HepG2 (cell line): ENCODE results near the gene TBC1D20. TPM values are rescaled to one million over a fixed set of nuclear protein-coding genes. Genes with fewer than 3 reads are reported as not detected.

Experiments used
- IRX3 ChIP-seq: sonication (generic); formaldehyde crosslinking; IDR thresholded peaks from 2 replicates; pipeline ENCODE4 v1.8.1; 2023; ENCODE audit warnings: mild to moderate bottlenecking, low read depth, missing genetic modification reagents, borderline replicate concordance
- KAT2B ChIP-seq: fragments of 150-350 bp; IDR thresholded peaks from 2 replicates; pipeline ENCODE4 v1.6.1; 2014; ENCODE audit warnings: low read depth, low read length, borderline replicate concordance
- RBM39 ChIP-seq: fragments of 200-400 bp; formaldehyde crosslinking; IDR thresholded peaks from one replicate; pipeline ENCODE4 v1.6.1; 2018; ENCODE audit warnings: antibody characterized with exemption, mild to moderate bottlenecking, low read depth, low read length; ENCODE audit not compliant: poor library complexity, severe bottlenecking
- SIX4 ChIP-seq: sonication (generic); formaldehyde crosslinking; IDR thresholded peaks from 2 replicates; pipeline ENCODE4 v1.4.0; 2020; ENCODE audit warnings: missing genetic modification reagents
- SUZ12 ChIP-seq: fragments of 150-350 bp; IDR thresholded peaks from 2 replicates; pipeline ENCODE4 v1.6.1; 2014; ENCODE audit warnings: low read depth, low read length
- ZBTB26 ChIP-seq: IDR thresholded peaks from 2 replicates; pipeline ENCODE4 v1.6.1; 2016; ENCODE audit warnings: missing compliant biosample characterization, missing genetic modification reagents, borderline replicate concordance
- ZBTB46 ChIP-seq: sonication (generic); formaldehyde crosslinking; IDR thresholded peaks from 2 replicates; pipeline ENCODE4 v1.4.0; 2020; ENCODE audit warnings: mild to moderate bottlenecking, missing genetic modification reagents, borderline replicate concordance
- ZNF558 ChIP-seq: sonication (generic); formaldehyde crosslinking; IDR thresholded peaks from 2 replicates; pipeline ENCODE4 v1.9.0; 2022; ENCODE audit warnings: mild to moderate bottlenecking, missing genetic modification reagents, borderline replicate concordance
- ZNF619 ChIP-seq: sonication (generic); formaldehyde crosslinking; IDR thresholded peaks from 2 replicates; pipeline ENCODE4 v1.4.0; 2020; ENCODE audit warnings: mild to moderate bottlenecking, missing genetic modification reagents
- ZNF652 ChIP-seq: IDR thresholded peaks from 2 replicates; pipeline ENCODE4 v1.6.1; 2016; ENCODE audit warnings: low read depth, borderline replicate concordance
- ZNF660 ChIP-seq: sonication (generic); formaldehyde crosslinking; IDR thresholded peaks from 2 replicates; pipeline ENCODE4 v1.5.1; 2020; ENCODE audit warnings: mild to moderate bottlenecking, low read depth, missing genetic modification reagents, borderline replicate concordance
- ZNF740 ChIP-seq: sonication (generic); formaldehyde crosslinking; IDR thresholded peaks from 2 replicates; pipeline ENCODE4 v1.4.0; 2020; ENCODE audit warnings: missing genetic modification reagents
- ZNF777 ChIP-seq: sonication (generic); formaldehyde crosslinking; IDR thresholded peaks from 2 replicates; pipeline ENCODE4 v1.4.0; 2020; ENCODE audit warnings: missing genetic modification reagents
- ZNF782 ChIP-seq: sonication (generic); formaldehyde crosslinking; IDR thresholded peaks from 2 replicates; pipeline ENCODE4 v1.4.0; 2020; ENCODE audit warnings: missing genetic modification reagents, mild to moderate bottlenecking, borderline replicate concordance
- polyA plus RNA-seq, 8 experiments: library from polyadenylated mRNA; depleted of rRNA in 3 of 8; stranded (reverse) in 7 of 8; unstranded in 1 of 8; fragments of >200 nt; fragmentation: Illumina TruSeq in 4 of 8; extraction: Trizol in 4 of 8; gene quantifications; 2 replicates each; pipeline versions ENCODE4 v1.2.1 to v1.2.3, GENCODE V29; 2011 to 2016; ENCODE audit warnings: low read depth in 4 of 8, missing spikeins in 1 of 8, mixed read lengths in 1 of 8; ENCODE audit not compliant: insufficient read depth in 1 of 8
- total RNA-seq, 5 experiments: library from RNA; depleted of rRNA; stranded (reverse); fragments of >200 nt; fragmentation: Illumina TruSeq; extraction: Trizol; gene quantifications; 2 replicates each; pipeline ENCODE4 v1.2.3, GENCODE V29; 2016; ENCODE audit warnings: low read depth in 1 of 5
- TF ChIP-seq, protein P1 (sequence below): sonication (generic); formaldehyde crosslinking; IDR thresholded peaks from 2 replicates; pipeline ENCODE4 v1.5.1; 2020; ENCODE audit warnings: mild to moderate bottlenecking, moderate library complexity, missing genetic modification reagents
- TF ChIP-seq, protein P2 (sequence below): sonication (generic); formaldehyde crosslinking; IDR thresholded peaks from 2 replicates; pipeline ENCODE4 v1.9.0; 2021; ENCODE audit warnings: missing genetic modification reagents, mild to moderate bottlenecking, borderline replicate concordance
- TF ChIP-seq, protein P3 (sequence below): sonication (generic); formaldehyde crosslinking; IDR thresholded peaks from 2 replicates; pipeline ENCODE4 v1.8.0; 2022; ENCODE audit warnings: mild to moderate bottlenecking, missing genetic modification reagents, borderline replicate concordance
- TF ChIP-seq, protein P4 (sequence below): sonication (generic); formaldehyde crosslinking; IDR thresholded peaks from 2 replicates; pipeline ENCODE4 v1.5.0; 2020; ENCODE audit warnings: missing genetic modification reagents

Gene TBC1D20
- total and polyA plus RNA-seq, 2 of the 13 experiments (the other 11 are each of a cell fraction or from before 2014, with no cell fraction given): 36.6 to 47.1 TPM

GRCh38 chr20:461254-462198 is 807 bp downstream of the TBC1D20 start (continued):
- TF ChIP-seq SIX4 (CRISPR knock-in tag) (no peak), ZBTB26 (CRISPR knock-in tag) (no peak; the same call in 1 of the 2 replicates), ZNF740 (CRISPR knock-in tag) (no peak), SUZ12 (no peak), ZNF652 (CRISPR knock-in tag) (no peak), KAT2B (no peak), ZBTB46 (CRISPR knock-in tag) (no peak), ZNF777 (CRISPR knock-in tag) (peak; percentile 88), ZNF660 (no peak), RBM39 (peak; percentile 51), IRX3 (CRISPR knock-in tag) (no peak), ZNF619 (CRISPR knock-in tag) (peak; percentile 74; the same call in 1 of the 2 replicates), ZNF558 (CRISPR knock-in tag) (no peak), ZNF782 (CRISPR knock-in tag) (peak; percentile 87; the same call in 1 of the 2 replicates)
- TF ChIP-seq, protein P1, sequence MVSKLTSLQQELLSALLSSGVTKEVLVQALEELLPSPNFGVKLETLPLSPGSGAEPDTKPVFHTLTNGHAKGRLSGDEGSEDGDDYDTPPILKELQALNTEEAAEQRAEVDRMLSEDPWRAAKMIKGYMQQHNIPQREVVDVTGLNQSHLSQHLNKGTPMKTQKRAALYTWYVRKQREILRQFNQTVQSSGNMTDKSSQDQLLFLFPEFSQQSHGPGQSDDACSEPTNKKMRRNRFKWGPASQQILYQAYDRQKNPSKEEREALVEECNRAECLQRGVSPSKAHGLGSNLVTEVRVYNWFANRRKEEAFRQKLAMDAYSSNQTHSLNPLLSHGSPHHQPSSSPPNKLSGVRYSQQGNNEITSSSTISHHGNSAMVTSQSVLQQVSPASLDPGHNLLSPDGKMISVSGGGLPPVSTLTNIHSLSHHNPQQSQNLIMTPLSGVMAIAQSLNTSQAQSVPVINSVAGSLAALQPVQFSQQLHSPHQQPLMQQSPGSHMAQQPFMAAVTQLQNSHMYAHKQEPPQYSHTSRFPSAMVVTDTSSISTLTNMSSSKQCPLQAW: no peak
- TF ChIP-seq, protein P2, sequence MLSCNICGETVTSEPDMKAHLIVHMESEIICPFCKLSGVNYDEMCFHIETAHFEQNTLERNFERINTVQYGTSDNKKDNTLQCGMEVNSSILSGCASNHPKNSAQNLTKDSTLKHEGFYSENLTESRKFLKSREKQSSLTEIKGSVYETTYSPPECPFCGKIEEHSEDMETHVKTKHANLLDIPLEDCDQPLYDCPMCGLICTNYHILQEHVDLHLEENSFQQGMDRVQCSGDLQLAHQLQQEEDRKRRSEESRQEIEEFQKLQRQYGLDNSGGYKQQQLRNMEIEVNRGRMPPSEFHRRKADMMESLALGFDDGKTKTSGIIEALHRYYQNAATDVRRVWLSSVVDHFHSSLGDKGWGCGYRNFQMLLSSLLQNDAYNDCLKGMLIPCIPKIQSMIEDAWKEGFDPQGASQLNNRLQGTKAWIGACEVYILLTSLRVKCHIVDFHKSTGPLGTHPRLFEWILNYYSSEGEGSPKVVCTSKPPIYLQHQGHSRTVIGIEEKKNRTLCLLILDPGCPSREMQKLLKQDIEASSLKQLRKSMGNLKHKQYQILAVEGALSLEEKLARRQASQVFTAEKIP (CRISPR knock-in tag): no peak
- TF ChIP-seq, protein P3, sequence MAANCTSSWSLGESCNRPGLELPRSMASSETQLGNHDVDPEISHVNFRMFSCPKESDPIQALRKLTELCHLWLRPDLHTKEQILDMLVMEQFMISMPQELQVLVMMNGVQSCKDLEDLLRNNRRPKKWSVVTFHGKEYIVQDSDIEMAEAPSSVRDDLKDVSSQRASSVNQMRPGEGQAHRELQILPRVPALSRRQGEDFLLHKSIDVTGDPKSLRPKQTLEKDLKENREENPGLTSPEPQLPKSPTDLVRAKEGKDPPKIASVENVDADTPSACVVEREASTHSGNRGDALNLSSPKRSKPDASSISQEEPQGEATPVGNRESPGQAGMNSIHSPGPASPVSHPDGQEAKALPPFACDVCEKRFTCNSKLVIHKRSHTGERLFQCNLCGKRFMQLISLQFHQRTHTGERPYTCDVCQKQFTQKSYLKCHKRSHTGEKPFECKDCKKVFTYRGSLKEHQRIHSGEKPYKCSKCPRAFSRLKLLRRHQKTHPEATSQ (CRISPR knock-in tag): no peak
- TF ChIP-seq, protein P4, sequence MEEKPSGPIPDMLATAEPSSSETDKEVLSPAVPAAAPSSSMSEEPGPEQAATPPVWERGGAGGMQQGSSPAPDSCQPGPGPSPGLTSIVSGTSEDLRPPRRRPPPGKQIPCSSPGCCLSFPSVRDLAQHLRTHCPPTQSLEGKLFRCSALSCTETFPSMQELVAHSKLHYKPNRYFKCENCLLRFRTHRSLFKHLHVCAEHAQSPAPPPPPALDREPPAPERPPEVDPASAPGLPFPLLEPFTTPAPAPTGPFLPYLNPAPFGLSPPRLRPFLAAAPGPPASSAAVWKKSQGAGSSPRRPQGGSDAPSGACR (CRISPR knock-in tag): peak; percentile 89; the same call in 1 of the 2 replicates
